Measurements from ENCODE around the gene CD3D.

The CD3D gene

GRCh38 chr11:118373263-118373662 is 30.8 kb upstream of the CD3D start:
- Histone ChIP-seq H3K4me2 (ENCODE audit: low read length, poor library complexity, severe bottlenecking) (no peak overlapping the region), H3K9me3 (ENCODE audit: control insufficient read depth, low read length) (no peaks in the 10 kb centered on the region), H2BK5ac (ENCODE audit: low read depth, low read length, poor library complexity, severe bottlenecking) (no peak overlapping the region), H3K14ac (ENCODE audit: low read length in 2 of 2) (no peak overlapping the region), H3K9ac (ENCODE audit: low read length) (no peak overlapping the region), H2BK120ac (ENCODE audit: low read depth, low read length) (no peak overlapping the region), H3K4ac (ENCODE audit: low read depth in 1 of 2, low read length in 2 of 2) (no peak overlapping the region), H3K4me3 (ENCODE audit: insufficient read depth in 1 of 2, low read depth in 1 of 2, low read length in 2 of 2) (no peak overlapping the region), H4K8ac (ENCODE audit: low read length) (no peak overlapping the region), H3K18ac (ENCODE audit: low read depth in 1 of 2, low read length in 2 of 2) (no peak overlapping the region), H3K4me1 (ENCODE audit: control insufficient read depth, insufficient read depth, low read depth, low read length) (no peaks in the 10 kb centered on the region), H3K27me3 (ENCODE audit: control insufficient read depth in 1 of 2, insufficient read depth in 1 of 2, low read length in 2 of 2) (no peaks in the 10 kb centered on the region), H2BK12ac (ENCODE audit: low read length in 2 of 2) (no peak overlapping the region), H2AK5ac (ENCODE audit: low read length, severe bottlenecking) (no peak overlapping the region), H3K79me1 (replicated peaks; ENCODE audit: low read length, poor library complexity, severe bottlenecking) (peaks cover 2% of the 10 kb centered on the region), H2BK15ac (ENCODE audit: low read depth, poor library complexity, severe bottlenecking) (no peak overlapping the region), H3K27ac (ENCODE audit: low read length, poor library complexity, severe bottlenecking) (no peak overlapping the region), H3K36me3 (ENCODE audit: control insufficient read depth in 1 of 2, insufficient read depth in 2 of 2, low read depth in 1 of 2, low read length in 2 of 2) (peaks cover 32 to 93% of the 10 kb centered on the region in 2 experiments), H4K91ac (ENCODE audit: low read length) (no peak overlapping the region), H3K23ac (ENCODE audit: low read length in 2 of 2) (no peak overlapping the region), H2AFZ (ENCODE audit: low read depth, low read length) (no peak overlapping the region)
- WGBS, result 97% methylated on average over 2 of the region's 2 CpGs
- no peak for DNase-seq

GRCh38 chr11:118370774-118371173 is 28.3 kb upstream of the CD3D start:
- Histone ChIP-seq H4K91ac (ENCODE audit: low read length) (no peak overlapping the region), H3K9me3 (ENCODE audit: control insufficient read depth, low read length) (no peaks in the 10 kb centered on the region), H2AFZ (ENCODE audit: low read depth, low read length) (no peak overlapping the region), H3K23ac (ENCODE audit: low read length in 2 of 2) (no peak overlapping the region), H2AK5ac (ENCODE audit: low read length, severe bottlenecking) (no peak overlapping the region), H3K9ac (ENCODE audit: low read length) (no peak overlapping the region), H2BK120ac (ENCODE audit: low read depth, low read length) (no peak overlapping the region), H3K4ac (ENCODE audit: low read depth in 1 of 2, low read length in 2 of 2) (no peak overlapping the region), H3K27me3 (ENCODE audit: control insufficient read depth in 1 of 2, insufficient read depth in 1 of 2, low read length in 2 of 2) (no peaks in the 10 kb centered on the region), H3K36me3 (ENCODE audit: control insufficient read depth in 1 of 2, insufficient read depth in 2 of 2, low read depth in 1 of 2, low read length in 2 of 2) (peaks cover 23 to 91% of the 10 kb centered on the region in 2 experiments), H3K14ac (ENCODE audit: low read length in 2 of 2) (no peak overlapping the region), H3K18ac (ENCODE audit: low read depth in 1 of 2, low read length in 2 of 2) (no peak overlapping the region), H3K27ac (ENCODE audit: low read length, poor library complexity, severe bottlenecking) (no peak overlapping the region), H3K4me3 (ENCODE audit: insufficient read depth in 1 of 2, low read depth in 1 of 2, low read length in 2 of 2) (no peak overlapping the region), H2BK15ac (ENCODE audit: low read depth, poor library complexity, severe bottlenecking) (no peak overlapping the region), H2BK5ac (ENCODE audit: low read depth, low read length, poor library complexity, severe bottlenecking) (no peak overlapping the region), H4K8ac (ENCODE audit: low read length) (no peak overlapping the region), H3K4me2 (ENCODE audit: low read length, poor library complexity, severe bottlenecking) (no peak overlapping the region), H3K79me1 (replicated peaks; ENCODE audit: low read length, poor library complexity, severe bottlenecking) (peaks cover 6% of the 10 kb centered on the region), H3K4me1 (ENCODE audit: control insufficient read depth, insufficient read depth, low read depth, low read length) (no peaks in the 10 kb centered on the region), H2BK12ac (ENCODE audit: low read length in 2 of 2) (no peak overlapping the region)
- WGBS, result 96% methylated on average over 3 of the region's 4 CpGs
- no peak for DNase-seq

GRCh38 chr11:118366287-118366686 is 23.8 kb upstream of the CD3D start:
- Histone ChIP-seq H3K27me3 (ENCODE audit: control insufficient read depth in 1 of 2, insufficient read depth in 1 of 2, low read length in 2 of 2) (no peaks in the 10 kb centered on the region), H2BK120ac (ENCODE audit: low read depth, low read length) (no peak overlapping the region), H3K4ac (ENCODE audit: low read depth in 1 of 2, low read length in 2 of 2) (no peak overlapping the region), H2BK5ac (ENCODE audit: low read depth, low read length, poor library complexity, severe bottlenecking) (no peak overlapping the region), H2AFZ (ENCODE audit: low read depth, low read length) (no peak overlapping the region), H3K27ac (ENCODE audit: low read length, poor library complexity, severe bottlenecking) (no peak overlapping the region), H4K91ac (ENCODE audit: low read length) (no peak overlapping the region), H2AK5ac (ENCODE audit: low read length, severe bottlenecking) (no peak overlapping the region), H3K14ac (ENCODE audit: low read length in 2 of 2) (no peak overlapping the region), H2BK12ac (ENCODE audit: low read length in 2 of 2) (no peak overlapping the region), H3K9ac (ENCODE audit: low read length) (no peak overlapping the region), H3K36me3 (ENCODE audit: control insufficient read depth in 1 of 2, insufficient read depth in 2 of 2, low read depth in 1 of 2, low read length in 2 of 2) (peaks cover 11 to 78% of the 10 kb centered on the region in 2 experiments), H4K8ac (ENCODE audit: low read length) (no peak overlapping the region), H3K9me3 (ENCODE audit: control insufficient read depth, low read length) (no peaks in the 10 kb centered on the region), H3K18ac (ENCODE audit: low read depth in 1 of 2, low read length in 2 of 2) (no peak overlapping the region), H3K23ac (ENCODE audit: low read length in 2 of 2) (no peak overlapping the region), H3K4me1 (ENCODE audit: control insufficient read depth, insufficient read depth, low read depth, low read length) (no peaks in the 10 kb centered on the region), H3K79me1 (replicated peaks; ENCODE audit: low read length, poor library complexity, severe bottlenecking) (peaks cover 17% of the 10 kb centered on the region), H3K4me2 (ENCODE audit: low read length, poor library complexity, severe bottlenecking) (no peak overlapping the region), H2BK15ac (ENCODE audit: low read depth, poor library complexity, severe bottlenecking) (no peak overlapping the region), H3K4me3 (ENCODE audit: insufficient read depth in 1 of 2, low read depth in 1 of 2, low read length in 2 of 2) (no peak overlapping the region)
- WGBS, result 69% methylated on average over 1 of the region's 1 CpG
- no peak for DNase-seq

GRCh38 chr11:118364956-118365615 is 22.6 kb upstream of the CD3D start:
- no peak overlapping the region for H3K23ac ChIP-seq (ENCODE audit: low read length in 2 of 2)
- no peaks in the 10 kb centered on the region for H3K9me3 ChIP-seq (ENCODE audit: control insufficient read depth, low read length)
- H3K4me1 ChIP-seq (ENCODE audit: control insufficient read depth, insufficient read depth, low read depth, low read length), result peaks cover 5% of the 10 kb centered on the region
- no peak overlapping the region for H3K4ac ChIP-seq (ENCODE audit: low read depth in 1 of 2, low read length in 2 of 2)
- peaks cover 17% of the 10 kb centered on the region for H3K79me1 ChIP-seq (replicated peaks; ENCODE audit: low read length, poor library complexity, severe bottlenecking)
- no peak overlapping the region for H2BK12ac ChIP-seq (ENCODE audit: low read length in 2 of 2)
- no peak overlapping the region for H4K8ac ChIP-seq (ENCODE audit: low read length)
- no peak overlapping the region for H3K4me3 ChIP-seq (ENCODE audit: insufficient read depth in 1 of 2, low read depth in 1 of 2, low read length in 2 of 2)
- H3K9ac ChIP-seq (ENCODE audit: low read length), result no peak overlapping the region
- no peak overlapping the region for H3K4me2 ChIP-seq (ENCODE audit: low read length, poor library complexity, severe bottlenecking)
- DNase-seq, result no peak
- no peak overlapping the region for H2BK120ac ChIP-seq (ENCODE audit: low read depth, low read length)
- H3K18ac ChIP-seq (ENCODE audit: low read depth in 1 of 2, low read length in 2 of 2), result no peak overlapping the region
- H2AK5ac ChIP-seq (ENCODE audit: low read length, severe bottlenecking), result no peak overlapping the region
- no peak overlapping the region for H3K27ac ChIP-seq (ENCODE audit: low read length, poor library complexity, severe bottlenecking)
- peaks cover 4 to 67% of the 10 kb centered on the region in 2 experiments for H3K36me3 ChIP-seq (ENCODE audit: control insufficient read depth in 1 of 2, insufficient read depth in 2 of 2, low read depth in 1 of 2, low read length in 2 of 2)
- WGBS, result 100% methylated on average over 1 of the region's 3 CpGs
- no peak overlapping the region for H3K14ac ChIP-seq (ENCODE audit: low read length in 2 of 2)
- no peak overlapping the region for H2BK15ac ChIP-seq (ENCODE audit: low read depth, poor library complexity, severe bottlenecking)
- no peak overlapping the region for H2AFZ ChIP-seq (ENCODE audit: low read depth, low read length)
- H2BK5ac ChIP-seq (ENCODE audit: low read depth, low read length, poor library complexity, severe bottlenecking), result no peak overlapping the region
- no peaks in the 10 kb centered on the region for H3K27me3 ChIP-seq (ENCODE audit: control insufficient read depth in 1 of 2, insufficient read depth in 1 of 2, low read length in 2 of 2)
- H4K91ac ChIP-seq (ENCODE audit: low read length), result no peak overlapping the region
